H1 (cell line): ENCODE results near the gene ZNF836. TPM values are rescaled to one million over a fixed set of nuclear protein-coding genes. Genes with fewer than 3 reads are reported as not detected.

Experiments used
- CTCF ChIA-PET: fragments of 300-600 bp; sonication (Branson Sonifier 250); formaldehyde crosslinking; loops from one replicate; lab custom pipeline; 2021; ENCODE audit not compliant: partially characterized antibody; lab: Charles Lee
- POLR2A ChIA-PET: fragments of 300-600 bp; sonication (Branson Sonifier 250); formaldehyde crosslinking; loops from one replicate; lab custom pipeline; 2021; ENCODE audit warnings: inconsistent platforms; ENCODE audit not compliant: partially characterized antibody; lab: Charles Lee
- DNase-seq, 2 experiments: peaks; one replicate each; pipeline versions ENCODE4 v3.0.0 to v3.0.0-alpha.2; 2010 to 2022; ENCODE audit warnings: low spot score in 2 of 2, low read depth in 1 of 2, mixed read lengths in 1 of 2
- FAIRE-seq: peaks from 2 replicates; lab custom pipeline; 2011; peaks lifted over from hg19 to GRCh38; lab: Jason Lieb, UNC
- H2AFZ ChIP-seq: 2 replicates; pipeline ENCODE4 v1.8.1; 2012; ENCODE audit warnings: low read length, inconsistent platforms
- H2AK5ac ChIP-seq: 2 replicates; pipeline ENCODE4 v1.6.1; 2013; ENCODE audit warnings: low read depth, low read length
- H2BK120ac ChIP-seq: replicated peaks from 2 replicates; pipeline ENCODE3; 2013; ENCODE audit warnings: low read depth, low read length, inconsistent platforms
- H2BK12ac ChIP-seq: 2 replicates; pipeline ENCODE4 v1.6.1; 2013; ENCODE audit warnings: low read depth, low read length
- H2BK15ac ChIP-seq: 2 replicates; pipeline ENCODE4 v1.6.1; 2013; ENCODE audit warnings: low read length
- H2BK20ac ChIP-seq: 2 replicates; pipeline ENCODE4 v1.6.1; 2013; ENCODE audit warnings: low read length
- H2BK5ac ChIP-seq: 2 replicates; pipeline ENCODE4 v1.6.1; 2013; ENCODE audit warnings: low read depth, low read length
- H3K14ac ChIP-seq: 2 replicates; pipeline ENCODE4 v1.6.1; 2013; ENCODE audit warnings: inconsistent platforms; ENCODE audit not compliant: insufficient read length
- H3K18ac ChIP-seq: 2 replicates; pipeline ENCODE4 v1.6.1; 2013; ENCODE audit warnings: low read length; ENCODE audit errors: extremely low read depth
- H3K23ac ChIP-seq: 2 replicates; pipeline ENCODE4 v1.6.1; 2013; ENCODE audit warnings: inconsistent platforms; ENCODE audit not compliant: insufficient read length
- H3K23me2 ChIP-seq: 2 replicates; pipeline ENCODE4 v1.6.1; 2013; ENCODE audit warnings: low read depth, low read length
- H3K27ac ChIP-seq: 2 replicates; pipeline ENCODE4 v1.6.1; 2011; ENCODE audit warnings: low read depth, low read length, inconsistent platforms
- H3K27me3 ChIP-seq, 4 experiments: replicated peaks in 1 of 4; 1 replicate in 1 of 4; 2 replicates in 3 of 4; pipeline versions ENCODE4 v1.6.1 to v1.8.1; 2011 to 2013; ENCODE audit warnings: low read length in 3 of 4, mild to moderate bottlenecking in 3 of 4, inconsistent platforms in 2 of 4, mixed read lengths in 2 of 4, moderate library complexity in 1 of 4; ENCODE audit not compliant: control insufficient read depth in 3 of 4, insufficient read depth in 3 of 4; ENCODE audit errors: extremely low read depth in 1 of 4
- H3K36me3 ChIP-seq, 4 experiments: 2 replicates each; pipeline versions ENCODE4 v1.6.1 to v1.8.1; 2011 to 2013; ENCODE audit warnings: mild to moderate bottlenecking in 4 of 4, low read length in 3 of 4, moderate library complexity in 2 of 4, control low read depth in 1 of 4, inconsistent platforms in 1 of 4; ENCODE audit not compliant: insufficient read depth in 4 of 4, control insufficient read depth in 2 of 4
- H3K4ac ChIP-seq: replicated peaks from 2 replicates; pipeline ENCODE3; 2013; ENCODE audit warnings: low read length, low read depth, mixed read lengths, inconsistent platforms; ENCODE audit not compliant: insufficient read length
- H3K4me1 ChIP-seq, 4 experiments: replicated peaks in 1 of 4; 1 replicate in 1 of 4; 2 replicates in 3 of 4; pipeline versions ENCODE4 v1.6.1 to v1.8.1; 2011 to 2013; ENCODE audit warnings: low read length in 3 of 4, inconsistent platforms in 2 of 4, mixed read lengths in 1 of 4; ENCODE audit not compliant: insufficient read depth in 4 of 4, control insufficient read depth in 3 of 4
- H3K4me2 ChIP-seq, 2 experiments: 2 replicates each; pipeline versions ENCODE4 v1.6.1 to v1.8.1; 2011 to 2013; ENCODE audit warnings: low read depth in 2 of 2, low read length in 2 of 2, control low read depth in 1 of 2, inconsistent platforms in 1 of 2, mild to moderate bottlenecking in 1 of 2; ENCODE audit not compliant: insufficient read depth in 1 of 2
- H3K4me3 ChIP-seq, 4 experiments: fragments of 200-600, 300-600 bp in 1 of 4; sonication (generic), shearing (Covaris generic), sonication (Bioruptor Twin) in 1 of 4; 2 replicates each; pipeline versions ENCODE4 v1.5.1 to v1.8.1; 2011 to 2016; ENCODE audit warnings: low read length in 4 of 4, low read depth in 3 of 4, control low read depth in 2 of 4, inconsistent platforms in 2 of 4, mild to moderate bottlenecking in 2 of 4, mixed read lengths in 1 of 4, moderate library complexity in 1 of 4; ENCODE audit not compliant: insufficient read depth in 2 of 4; ENCODE audit errors: extremely low read depth in 1 of 4
- H3K56ac ChIP-seq: replicated peaks from 2 replicates; pipeline ENCODE3; 2013; ENCODE audit warnings: low read depth, mild to moderate bottlenecking, mixed read lengths, low read length, inconsistent platforms; ENCODE audit not compliant: insufficient read length
- H3K79me1 ChIP-seq: 2 replicates; pipeline ENCODE4 v1.6.1; 2013; ENCODE audit warnings: low read depth, low read length, control low read depth
- H3K79me2 ChIP-seq, 2 experiments: 2 replicates each; pipeline versions ENCODE4 v1.6.1 to v1.8.1; 2012 to 2013; ENCODE audit warnings: low read length in 2 of 2, mild to moderate bottlenecking in 2 of 2, inconsistent platforms in 1 of 2; ENCODE audit not compliant: insufficient read depth in 2 of 2, control insufficient read depth in 1 of 2
- H3K9ac ChIP-seq, 4 experiments: replicated peaks in 1 of 4; 1 replicate in 1 of 4; 2 replicates in 3 of 4; pipeline versions ENCODE4 v1.6.1 to v1.8.1; 2011 to 2013; ENCODE audit warnings: low read depth in 3 of 4, low read length in 3 of 4, control low read depth in 2 of 4, mild to moderate bottlenecking in 2 of 4, moderate library complexity in 2 of 4, inconsistent platforms in 1 of 4; ENCODE audit errors: extremely low read depth in 1 of 4
- H3K9me3 ChIP-seq, 2 experiments: 2 replicates each; pipeline versions ENCODE4 v1.6.1 to v1.8.1; 2012 to 2013; ENCODE audit warnings: mild to moderate bottlenecking in 2 of 2, moderate library complexity in 2 of 2, control low read depth in 1 of 2, inconsistent platforms in 1 of 2, low read depth in 1 of 2, low read length in 1 of 2, mixed read lengths in 1 of 2; ENCODE audit not compliant: insufficient read depth in 2 of 2
- H4K20me1 ChIP-seq, 2 experiments: replicated peaks in 1 of 2; 2 replicates each; pipeline versions ENCODE3 to v1.8.1; 2011 to 2013; ENCODE audit warnings: inconsistent platforms in 2 of 2, low read length in 2 of 2, mild to moderate bottlenecking in 1 of 2; ENCODE audit not compliant: insufficient read depth in 2 of 2, control insufficient read depth in 1 of 2
- H4K5ac ChIP-seq: 2 replicates; pipeline ENCODE4 v1.6.1; 2013; ENCODE audit warnings: low read length, low read depth, mixed read lengths, inconsistent platforms; ENCODE audit not compliant: insufficient read length
- H4K8ac ChIP-seq: 2 replicates; pipeline ENCODE4 v1.8.0; 2013; ENCODE audit warnings: mild to moderate bottlenecking, moderate library complexity, low read length, inconsistent platforms; ENCODE audit not compliant: insufficient read depth; ENCODE audit errors: extremely low read depth
- H4K91ac ChIP-seq: replicated peaks from 2 replicates; pipeline ENCODE3; 2013; ENCODE audit warnings: low read length, mixed read lengths, inconsistent platforms; ENCODE audit not compliant: insufficient read length
- BRCA1 ChIP-seq: IDR thresholded peaks from 2 replicates; pipeline ENCODE4 v1.6.1; 2012; ENCODE audit warnings: low read depth, low read length, improper control_type of control experiment
- CHD1 ChIP-seq: IDR thresholded peaks from 2 replicates; pipeline ENCODE4 v1.6.1; 2012; ENCODE audit warnings: low read depth, low read length, improper control_type of control experiment
- WGBS, 2 experiments: shearing (Covaris generic) in 1 of 2; methylation state at CpG; one replicate each; pipeline versions ENCODE4 v1.1.6 to v1.1.7; 2013 to 2015; ENCODE audit warnings: low lambda C conversion rate in 2 of 2, mixed read lengths in 2 of 2, inconsistent platforms in 1 of 2, low coverage in 1 of 2, missing lambda C conversion rate in 1 of 2; ENCODE audit not compliant: insufficient replicate concordance in 2 of 2, insufficient coverage in 1 of 2, insufficient read length in 1 of 2; ENCODE audit errors: extremely low coverage in 1 of 2, missing lambda C conversion rate in 1 of 2; 5-methylcytosine and 5-hydroxymethylcytosine counted together
- polyA plus RNA-seq, 7 experiments: library from polyadenylated mRNA; depleted of rRNA in 3 of 7; stranded (reverse) in 5 of 7; unstranded in 2 of 7; fragments of >200 nt in 5 of 7; fragments of 200-250 nt in 2 of 7; gene quantifications; 1 replicate in 5 of 7; 2 replicates in 1 of 7; 4 replicates in 1 of 7; pipeline versions ENCODE4 v1.2.1 to v1.2.3, GENCODE V29; 2011 to 2013; ENCODE audit warnings: missing spikeins in 2 of 7, mixed read lengths in 2 of 7
- total RNA-seq: library from RNA; stranded (reverse); fragmentation: NEBNext Ultra II Directional; extraction: Animal tissue kit (Norgen Biotek cat#: 25700); gene quantifications from 2 replicates; pipeline ENCODE4 v1.2.1, GENCODE V29; 2021

The ZNF836 gene
- total and polyA plus RNA-seq, 2 of the 8 experiments (the other 6 are each of a cell fraction or from before 2014, with no cell fraction given) = 5.6 to 27.2 TPM

- CTCF ChIA-PET = interaction anchor here (2.8 kb wide), 1 partner anchor 13 kb away, joined by 16 read pairs; no protein-coding TSS in a partner anchor
- peaks cover 10 to 14% of the 10 kb centered on the region in 2 experiments for H4K20me1 ChIP-seq
- peak overlapping the region; percentile 26; the same call in 1 of the 2 replicates for H2BK5ac ChIP-seq
- 86% methylated on average over 5 of the region's 5 CpGs; no CpG with 5 or more reads in 1 of the 2 experiments for WGBS, 2 experiments
- peak overlapping the region; percentile 71 to 95 (median 88) for H3K4me3 ChIP-seq
- H3K9me3 ChIP-seq = no peaks in the 10 kb centered on the region
- H3K4ac ChIP-seq = no peak overlapping the region
- no peak overlapping the region for H3K23ac ChIP-seq
- no peak overlapping the region for H2BK20ac ChIP-seq
- H4K8ac ChIP-seq = no peak overlapping the region
- no peak overlapping the region for H3K18ac ChIP-seq
- DNase-seq = no peak
- H3K4me1 ChIP-seq = peaks cover 3 to 8% (median 5%) of the 10 kb centered on the region in 4 experiments
- peaks cover 14% of the 10 kb centered on the region for H3K79me1 ChIP-seq
- no peak overlapping the region for H4K5ac ChIP-seq
- H2AK5ac ChIP-seq = no peak overlapping the region; the same call in 1 of the 2 replicates
- peaks cover 15% of the 10 kb centered on the region for H3K23me2 ChIP-seq
- no peak overlapping the region; the same call in 1 of the 2 replicates for H2BK12ac ChIP-seq
- no peak overlapping the region for H4K91ac ChIP-seq
- TF ChIP-seq CHD1 = no peak
- TF ChIP-seq BRCA1 = no peak
- no peaks in the 10 kb centered on the region for H3K27me3 ChIP-seq
- H3K27ac ChIP-seq = no peak overlapping the region
- POLR2A ChIA-PET = interaction anchor here (1.0 to 1.7 kb wide), 5 partner anchors 8 to 53 kb away, joined by 3 to 5 read pairs (median 4); no protein-coding TSS in a partner anchor
- no peak overlapping the region for H2BK120ac ChIP-seq
- H3K79me2 ChIP-seq = peaks cover 27 to 61% of the 10 kb centered on the region in 2 experiments
- no peak overlapping the region for H3K56ac ChIP-seq
- peak overlapping the region in 3 of 4 experiments; percentile 83 to 98 (median 98); a peak in 3 of 7 replicates for H3K9ac ChIP-seq
- peaks cover 6 to 23% (median 15%) of the 10 kb centered on the region in 4 experiments; a peak in 7 of 8 replicates for H3K36me3 ChIP-seq
- H3K14ac ChIP-seq = no peak overlapping the region
- no peak overlapping the region for H2AFZ ChIP-seq
- FAIRE-seq = no peak
- H2BK15ac ChIP-seq = no peak overlapping the region
- peak overlapping the region; percentile 85 to 95 for H3K4me2 ChIP-seq
Measured at GRCh38 chr19:52191389-52191788, 20.0 kb upstream of the ZNF836 start.
